Stimulated activated CD4-positive, alpha-beta T cell treated with anti-CD3 and anti-CD28 coated beads, TNF-alpha, amount 100 ng/mL, for 1 hour (primary cell): ENCODE data around the gene CCDC197.

ENCODE experiments used
- DNase-seq, 3 donors: peaks; one replicate each; pipeline ENCODE4 v3.0.0-alpha.2; 2020; ENCODE audit warnings: low read depth in 3 of 3, low spot score in 1 of 3

Gene CCDC197

DNA sequence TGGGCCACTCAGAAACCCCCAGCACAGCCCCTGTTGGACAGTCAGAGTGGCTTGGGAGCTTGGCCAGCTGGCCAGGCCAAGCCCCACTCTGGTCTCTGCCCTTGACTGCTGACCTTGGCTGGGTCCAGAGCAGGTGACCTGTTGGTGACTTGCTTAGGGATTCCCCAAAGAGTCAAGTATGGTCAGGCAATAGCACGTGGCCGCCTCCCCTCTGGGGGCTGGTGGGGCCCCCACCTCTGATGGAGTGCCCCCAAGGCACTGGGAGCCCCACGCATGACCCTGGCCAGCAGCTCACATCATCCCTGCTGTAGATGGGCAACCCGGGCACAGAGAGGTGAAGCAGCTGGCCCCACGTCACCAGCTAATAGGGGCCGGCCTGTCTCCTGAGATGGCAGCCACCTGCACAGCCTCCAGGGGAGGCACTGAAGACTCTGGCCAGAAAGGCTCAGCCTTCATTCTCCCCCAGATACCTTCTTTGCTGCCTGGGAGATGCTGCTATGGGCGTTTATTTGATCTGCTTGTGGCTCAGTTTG is 1.8 kb downstream of the CCDC197 start:
- no peak for DNase-seq

DNA sequence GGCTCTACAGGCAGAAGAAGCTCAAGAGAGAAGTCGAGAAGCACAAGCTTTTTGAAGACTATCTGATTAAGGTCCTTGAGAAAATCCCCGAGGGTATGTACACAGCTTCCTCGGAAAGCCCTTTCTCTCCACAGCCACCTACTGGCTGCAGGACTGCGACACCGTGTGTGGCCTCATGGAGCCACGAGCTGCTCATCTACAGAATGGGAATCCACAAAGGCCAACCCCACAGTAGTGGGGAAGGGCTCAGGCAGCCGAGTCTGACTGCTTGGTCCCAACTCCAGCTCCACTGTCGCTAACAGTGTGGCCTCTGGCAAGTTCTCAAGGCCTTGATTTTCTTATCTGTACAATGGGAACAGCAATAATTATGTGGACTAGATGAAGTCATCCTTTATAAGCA is 2.5 kb downstream of the CCDC197 start:
- no peak for DNase-seq

DNA sequence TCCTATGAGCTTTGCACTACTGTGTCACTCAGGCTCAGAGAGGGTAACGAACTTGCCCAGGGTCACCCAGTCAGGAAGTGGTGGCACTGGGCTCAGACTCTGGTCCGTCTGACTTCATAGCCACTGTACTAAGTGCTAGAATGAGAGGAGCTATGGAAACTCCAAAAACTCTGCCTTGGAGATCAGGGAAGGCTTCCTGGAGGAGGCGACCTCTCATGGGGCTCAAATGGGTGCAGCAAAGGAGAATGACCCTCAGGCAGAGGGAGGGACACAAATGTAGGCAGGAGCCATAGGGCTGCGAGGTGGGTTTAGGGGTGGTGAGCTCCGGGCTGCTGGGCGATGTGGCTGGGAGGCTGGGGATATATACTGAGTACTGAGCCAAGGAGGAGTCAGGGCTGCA is 3.2 kb downstream of the CCDC197 start:
- DNase-seq: no peak

DNA sequence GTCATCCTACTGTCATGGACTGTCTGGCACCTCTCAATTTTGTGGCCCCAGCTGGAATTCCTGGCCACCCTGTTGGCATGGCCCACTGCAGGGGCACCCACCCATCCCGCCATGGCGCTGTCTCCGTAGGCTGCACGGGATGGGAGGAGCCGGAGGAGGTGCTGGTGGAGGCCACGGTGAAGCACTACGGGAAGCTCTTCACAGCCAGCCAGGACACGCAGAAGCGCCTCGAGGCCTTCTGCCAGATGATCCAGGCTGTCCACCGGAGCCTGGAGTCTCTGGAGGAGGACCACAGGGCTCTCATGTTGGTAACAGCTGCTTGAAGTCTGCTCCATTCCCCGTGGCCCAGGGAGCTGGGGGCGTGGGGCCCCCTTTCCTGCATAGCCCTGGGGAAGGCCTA is 3.9 kb downstream of the CCDC197 start:
- DNase-seq: no peak

DNA sequence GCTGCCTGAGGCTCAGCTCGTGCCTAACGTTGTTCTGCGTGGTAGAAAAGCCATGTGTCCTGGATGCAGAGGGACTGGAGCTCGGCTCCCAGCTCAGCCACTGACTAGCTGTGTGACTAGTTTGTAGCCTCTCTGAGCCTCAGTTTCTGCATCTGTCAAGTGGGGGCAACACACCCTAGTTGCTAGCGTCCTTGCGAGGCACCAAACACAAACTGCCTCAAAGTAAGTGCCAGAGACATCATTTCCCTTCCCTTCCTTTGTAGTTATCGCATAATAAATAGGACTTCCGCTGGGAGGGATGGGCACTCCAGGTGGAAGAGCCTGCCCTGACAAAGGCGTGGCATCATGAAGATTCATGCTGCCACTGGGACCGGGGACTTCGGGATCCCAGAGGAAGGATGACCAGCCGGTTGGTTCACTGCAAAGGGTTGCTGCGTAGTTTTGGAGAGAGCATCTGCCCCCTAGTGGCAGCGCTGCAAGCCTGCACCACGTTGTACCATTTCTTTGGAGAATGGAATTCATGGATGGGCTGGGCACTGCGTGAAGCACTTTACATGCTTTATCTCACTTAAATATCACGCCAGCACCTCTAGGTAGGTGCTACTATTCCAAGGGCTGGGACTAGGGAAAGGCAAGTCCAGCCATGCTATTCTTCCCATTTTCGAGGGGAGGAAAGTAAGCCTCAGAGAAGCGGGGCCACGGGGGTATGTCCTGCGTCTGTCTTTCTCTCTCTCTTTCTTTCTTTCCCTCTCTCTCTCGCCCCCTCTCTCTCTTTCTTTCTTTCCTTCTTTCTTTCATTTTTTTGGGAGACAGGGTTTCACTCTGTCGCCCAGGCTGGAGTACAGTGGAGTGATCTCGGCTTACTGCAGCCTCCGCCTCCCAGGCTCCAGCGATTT is 4.6 kb downstream of the CCDC197 start:
- peak; percentile 10 to 47 (median 29) for DNase-seq

DNA sequence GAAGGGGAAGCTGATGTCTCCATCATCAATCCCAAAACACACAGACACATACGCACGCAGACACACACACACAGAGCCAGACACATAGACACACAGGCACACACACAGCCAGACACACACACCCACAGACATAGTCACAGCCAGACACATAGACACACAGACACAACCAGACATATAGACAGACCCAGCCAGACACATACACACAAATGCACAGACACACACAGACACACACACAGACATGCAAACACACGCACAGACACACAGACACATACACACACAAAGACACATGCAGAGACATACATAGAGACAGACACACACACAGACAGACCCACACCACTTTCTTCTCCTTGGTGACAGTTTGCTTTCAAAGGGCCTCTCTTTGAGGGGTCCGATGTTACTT is 6.3 kb downstream of the CCDC197 start:
- DNase-seq: no peak

DNA sequence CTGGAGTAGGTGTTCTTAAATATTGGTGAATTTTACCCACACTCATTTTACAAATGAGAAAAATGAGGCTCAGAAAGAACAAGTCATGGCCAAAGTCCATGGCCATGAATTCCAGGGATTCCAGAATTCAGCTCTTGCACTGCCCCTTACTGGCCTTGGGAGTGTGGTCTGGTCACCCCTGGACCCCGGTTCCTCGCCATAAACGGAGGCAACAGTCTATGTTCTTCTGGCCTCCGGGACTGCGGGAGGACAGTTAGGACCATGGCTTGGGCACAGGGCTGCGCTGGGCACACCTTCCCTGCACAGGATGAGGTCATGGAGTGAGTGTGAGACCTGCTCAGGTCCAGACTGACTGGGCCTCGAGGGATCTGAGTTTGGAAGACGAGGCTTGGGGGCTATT is 6.9 kb downstream of the CCDC197 start:
- DNase-seq: no peak

DNA sequence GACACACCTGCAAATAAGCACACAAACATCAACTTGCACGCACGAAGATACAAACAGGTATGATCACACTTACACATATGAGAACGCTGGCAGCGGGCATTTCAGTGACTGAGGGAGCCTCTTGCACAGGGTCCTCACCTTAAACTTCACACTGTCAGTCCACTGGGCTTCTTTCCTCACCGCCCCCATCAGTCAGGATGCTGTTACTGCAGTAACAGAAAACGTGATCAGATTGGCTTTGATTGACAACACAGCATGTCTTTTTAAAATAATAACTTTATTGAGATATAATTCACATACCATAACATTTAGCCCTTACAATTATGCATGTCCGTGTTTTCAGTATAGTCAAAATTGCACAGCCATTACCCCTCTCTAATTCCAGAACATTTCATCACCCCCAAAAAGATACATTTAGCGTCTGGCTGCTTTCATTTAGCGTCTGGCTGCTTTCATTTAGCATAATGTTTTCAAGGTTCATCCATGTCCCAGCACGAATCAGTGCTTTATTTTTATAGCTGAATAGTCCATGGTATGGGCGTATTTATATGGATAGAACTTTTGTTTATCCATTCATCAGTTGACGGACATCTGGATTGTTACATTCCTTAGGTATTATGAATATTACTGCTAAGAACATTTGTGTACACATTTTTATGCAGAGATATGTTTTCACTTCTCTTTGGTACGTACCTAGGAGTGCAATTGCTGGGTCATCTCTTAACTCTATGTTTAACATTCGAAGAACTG is 8.4 kb downstream of the CCDC197 start:
- no peak for DNase-seq

DNA sequence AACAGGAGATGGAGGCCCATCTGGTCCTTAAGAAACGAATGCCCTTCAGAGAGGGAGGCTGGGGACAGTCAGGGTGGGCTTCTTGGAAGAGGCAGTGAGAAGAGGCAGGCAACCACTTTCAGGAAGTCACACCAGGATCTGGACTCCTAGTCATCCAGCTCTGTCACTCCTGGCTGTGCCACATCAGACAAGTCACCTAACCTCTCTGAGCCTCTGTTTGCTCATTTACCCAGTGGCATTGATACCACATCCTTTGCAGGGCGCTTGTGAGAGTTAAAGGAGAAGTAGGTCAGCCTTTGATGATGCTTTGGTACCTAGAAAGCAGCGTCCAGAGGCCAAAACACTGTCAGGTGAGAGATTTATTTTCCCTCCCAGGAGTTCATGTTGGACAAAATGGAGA is 11.1 kb downstream of the CCDC197 start:
- no peak for DNase-seq

DNA sequence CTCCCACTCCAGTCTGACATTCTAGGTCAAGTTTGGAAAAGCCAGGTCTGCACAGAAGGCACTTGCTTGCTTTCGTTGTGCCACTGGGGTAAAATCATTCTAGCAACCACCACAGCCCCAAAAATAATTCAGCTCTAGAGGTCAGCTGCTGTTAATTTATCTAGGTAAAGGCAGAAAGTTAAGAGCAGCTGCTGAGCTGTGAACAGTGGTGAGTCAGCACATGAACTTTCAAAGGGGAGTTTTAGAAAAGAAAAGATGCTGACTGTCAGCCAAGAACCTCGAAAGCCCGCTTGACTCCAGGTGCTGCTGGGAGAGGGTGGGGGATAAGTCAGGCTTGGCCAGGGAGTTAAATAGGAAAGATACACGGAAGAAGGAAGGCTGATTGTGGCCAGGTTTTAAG is 12.7 kb downstream of the CCDC197 start:
- no peak for DNase-seq

DNA sequence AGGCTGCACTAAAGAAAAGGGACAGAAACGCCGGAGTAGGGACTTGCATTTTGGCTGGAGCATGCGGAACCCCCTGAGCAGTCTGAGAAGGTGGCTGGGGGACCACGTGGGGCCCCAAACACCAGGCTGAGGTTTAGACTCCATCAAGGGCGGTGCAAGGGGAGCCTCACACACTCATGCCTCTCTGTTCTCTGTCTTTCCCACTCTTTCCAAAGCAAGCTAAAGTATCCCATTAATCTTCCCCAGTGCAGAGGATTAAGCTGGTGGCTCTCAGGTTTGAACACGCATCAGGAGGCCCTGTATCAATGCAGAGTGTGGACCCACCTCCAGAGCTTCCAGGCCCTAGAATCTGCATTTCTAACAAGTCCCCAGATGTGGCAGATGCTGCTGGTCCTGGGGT is 13.5 kb downstream of the CCDC197 start:
- no peak for DNase-seq

DNA sequence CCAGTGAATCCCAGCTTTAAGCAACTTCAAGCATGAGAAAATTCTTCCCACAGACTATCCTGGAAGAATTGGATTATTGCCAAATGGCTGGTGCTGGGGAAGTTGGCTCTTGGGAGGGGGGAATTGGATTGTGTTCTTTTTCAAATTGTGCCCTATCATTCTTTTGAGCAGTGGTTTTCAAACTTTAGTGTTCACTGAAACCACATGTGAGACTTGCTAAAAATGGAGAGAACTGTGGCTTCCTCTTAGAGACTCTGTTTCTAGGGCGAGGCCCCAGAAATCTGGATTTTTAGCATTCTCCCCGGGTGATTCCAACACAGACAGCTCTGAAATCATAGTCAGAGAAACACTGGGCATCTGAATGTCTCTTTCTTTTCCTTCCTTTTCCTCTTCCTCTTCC is 14.7 kb downstream of the CCDC197 start:
- DNase-seq: no peak

DNA sequence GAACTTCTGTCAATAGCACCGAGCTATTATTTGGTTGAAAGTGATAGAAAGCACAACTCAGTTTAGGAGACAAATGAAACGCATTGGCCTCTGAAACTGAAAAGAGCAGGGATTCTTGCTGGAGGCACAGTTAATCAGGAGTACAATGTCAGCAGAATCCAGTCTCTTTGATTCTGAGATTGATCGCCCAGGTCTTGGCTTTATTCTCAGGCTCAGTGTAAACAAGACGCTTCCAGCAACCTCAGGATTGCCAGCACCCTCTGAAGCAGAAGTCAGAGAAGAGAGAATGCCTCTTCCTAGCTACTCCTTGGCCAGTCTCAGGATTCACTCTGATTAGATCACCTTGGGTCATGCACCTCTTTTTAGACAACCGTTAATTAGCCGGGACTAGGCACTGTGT is 17.3 kb downstream of the CCDC197 start:
- no peak for DNase-seq

DNA sequence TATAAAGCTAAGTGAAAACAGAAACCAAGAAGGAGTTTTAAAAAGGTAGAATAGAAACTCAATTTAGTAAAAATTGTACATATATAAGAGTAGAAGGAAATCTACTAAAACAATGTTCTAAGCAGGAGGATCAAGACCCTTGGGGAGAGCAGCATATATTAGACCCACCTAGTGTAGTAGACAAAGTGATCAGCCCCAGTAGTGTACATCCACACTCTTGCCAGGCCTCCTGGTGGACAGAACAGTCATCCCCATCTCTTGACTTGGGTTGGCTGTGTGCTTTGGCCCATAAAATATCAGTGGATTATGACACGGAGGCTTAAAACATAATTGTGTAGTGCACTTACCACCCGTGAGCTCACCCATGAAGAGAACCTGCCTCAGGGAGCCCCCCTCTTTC is 18.1 kb downstream of the CCDC197 start:
- DNase-seq: no peak

DNA sequence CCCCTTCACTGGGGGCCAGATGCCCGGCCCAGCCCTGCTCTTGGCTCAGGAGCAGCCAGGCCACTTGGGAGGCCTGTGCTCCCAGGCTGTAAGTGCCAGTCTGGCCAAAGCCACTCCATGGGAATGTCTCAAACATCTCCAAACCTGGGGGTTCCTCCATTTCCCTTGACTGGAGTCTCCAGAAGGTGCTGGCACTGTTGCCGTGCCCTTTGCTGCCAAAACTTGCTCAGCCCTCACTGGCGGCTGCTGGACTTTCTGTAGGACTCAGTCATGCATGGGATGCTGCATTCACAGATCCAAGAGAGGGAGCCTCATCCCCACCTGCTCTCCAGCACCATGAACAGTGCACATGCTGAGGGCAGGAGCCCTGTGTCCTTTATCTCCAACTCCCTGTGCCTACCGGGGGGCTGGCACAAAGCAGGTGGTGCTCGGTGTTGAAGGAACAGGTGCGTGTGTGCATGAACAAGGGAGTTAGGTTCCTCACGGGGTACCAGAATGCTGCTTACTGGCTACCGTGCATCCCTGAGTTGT is 19.4 kb downstream of the CCDC197 start:
- no peak for DNase-seq

DNA sequence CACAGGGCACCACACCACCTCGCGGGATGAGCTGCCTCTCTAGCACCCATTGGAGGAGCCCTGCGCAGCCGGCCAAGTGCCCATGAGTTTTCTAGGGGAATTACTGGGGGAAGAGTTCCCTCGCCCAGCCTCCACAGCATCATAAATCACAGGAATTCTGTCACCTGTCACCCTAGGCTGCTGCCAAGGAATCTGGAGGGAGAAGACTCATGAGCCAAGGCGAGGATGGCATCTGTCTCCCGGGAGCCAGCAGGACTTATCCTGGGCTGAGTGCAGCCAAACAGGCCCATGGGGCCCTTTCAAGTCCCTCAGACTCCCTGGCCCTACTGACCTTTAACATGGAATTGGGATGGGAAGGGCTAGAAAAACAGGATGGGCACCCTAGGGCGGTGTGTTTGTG is 21.2 kb downstream of the CCDC197 start:
- no peak for DNase-seq

DNA sequence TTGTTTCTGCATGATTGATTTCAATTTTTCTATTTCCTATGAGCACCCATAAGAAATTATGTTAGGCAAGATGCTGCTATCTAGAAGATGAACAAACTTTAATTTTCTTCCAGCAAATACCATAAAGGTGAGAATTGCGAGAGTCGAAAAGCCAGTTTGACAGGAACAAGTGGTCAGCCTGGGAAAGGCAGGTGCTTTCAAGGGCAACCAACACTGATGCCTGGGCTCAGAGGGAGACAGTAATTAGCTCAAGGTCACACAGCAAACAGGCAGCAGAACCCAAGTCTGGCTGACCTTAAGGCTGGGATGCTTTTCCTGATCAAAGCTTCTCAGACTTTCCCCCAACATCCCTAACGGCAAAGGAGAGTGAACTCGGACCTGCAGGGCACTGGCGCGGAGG is 22.2 kb downstream of the CCDC197 start:
- no peak for DNase-seq

DNA sequence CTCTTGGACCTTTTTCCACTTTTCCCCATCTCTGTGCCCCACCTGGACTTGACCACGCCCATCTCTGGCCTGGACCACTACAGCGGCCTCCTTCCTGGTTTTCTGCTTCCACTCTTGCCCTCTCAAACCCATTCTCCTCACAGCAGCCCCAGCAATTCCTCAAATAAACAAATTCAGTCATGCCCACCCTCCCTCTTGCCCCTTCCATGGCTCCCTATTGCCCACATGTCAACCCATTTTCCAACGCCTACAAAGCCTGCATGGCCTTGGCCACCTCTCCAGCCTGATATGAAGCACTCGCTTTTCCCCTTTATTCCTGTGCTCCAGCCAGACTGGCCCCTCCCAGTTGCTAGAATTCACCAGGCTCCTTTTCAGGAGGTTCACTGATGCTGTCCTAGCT is 23.2 kb downstream of the CCDC197 start:
- DNase-seq: no peak

DNA sequence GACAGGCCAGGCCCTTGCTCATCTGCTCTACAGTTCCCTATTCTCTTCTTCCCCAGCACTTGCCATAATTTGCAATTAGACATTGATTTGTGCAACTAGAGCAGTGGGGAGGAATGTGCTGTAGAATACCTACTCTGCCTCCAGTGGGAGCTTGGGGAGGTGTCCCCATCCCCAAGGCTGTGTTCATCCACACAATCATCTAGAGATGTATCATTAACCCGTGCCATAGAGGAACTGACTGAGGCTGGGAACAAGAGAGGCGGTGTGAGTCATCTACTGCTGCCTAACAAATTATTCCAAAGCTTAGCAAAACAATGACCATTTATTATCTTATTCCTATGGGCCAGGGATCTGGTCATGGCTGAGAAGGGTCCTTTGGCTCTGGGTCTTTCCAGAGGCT is 23.9 kb downstream of the CCDC197 start:
- no peak for DNase-seq

DNA sequence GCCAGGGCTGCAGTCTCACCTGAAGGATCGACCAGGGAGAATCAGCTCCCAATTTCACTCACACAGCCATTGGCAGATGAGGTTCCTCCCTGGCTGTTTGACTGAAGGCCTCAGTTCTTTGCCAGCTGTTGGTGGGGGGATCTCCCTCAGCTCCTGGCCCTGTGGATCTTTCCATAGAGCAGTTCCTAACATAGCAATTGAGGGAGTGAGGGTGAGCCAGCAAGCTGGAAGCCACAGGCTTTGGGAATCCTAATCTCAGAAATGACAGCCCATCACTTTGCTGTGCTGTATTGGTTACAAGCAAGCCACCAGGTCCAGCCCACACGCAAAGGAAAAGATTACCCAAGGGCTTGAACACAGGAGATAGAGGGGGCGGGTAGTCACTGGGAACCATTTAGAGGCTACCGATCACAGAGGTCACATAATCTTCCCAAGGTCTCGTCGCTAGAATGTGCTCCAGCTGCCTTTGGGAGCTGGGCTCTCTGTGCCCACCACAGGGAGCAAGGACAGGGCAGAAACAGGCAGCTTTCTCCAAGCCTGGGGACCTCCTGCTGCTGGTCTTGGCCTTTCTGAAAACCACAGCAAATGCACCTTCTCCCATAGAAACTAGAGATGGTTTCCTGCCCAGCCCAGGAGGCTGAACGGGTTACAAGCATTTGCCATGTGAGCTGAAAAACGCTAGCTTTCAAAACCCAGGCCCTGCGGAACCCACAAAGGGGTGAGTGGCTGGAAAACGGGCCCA is 24.5 kb downstream of the CCDC197 start:
- no peak for DNase-seq
